ENCODE measurements around the gene TUBD1. TPM values are rescaled to one million over a fixed set of nuclear protein-coding genes. Genes with fewer than 3 reads are reported as not detected.
"Not testable (repeated sequence)": the region's sequence is repeated elsewhere in the genome, so short reads cannot be mapped to it uniquely, and the experiment has no call there.

The TUBD1 gene, protein sequence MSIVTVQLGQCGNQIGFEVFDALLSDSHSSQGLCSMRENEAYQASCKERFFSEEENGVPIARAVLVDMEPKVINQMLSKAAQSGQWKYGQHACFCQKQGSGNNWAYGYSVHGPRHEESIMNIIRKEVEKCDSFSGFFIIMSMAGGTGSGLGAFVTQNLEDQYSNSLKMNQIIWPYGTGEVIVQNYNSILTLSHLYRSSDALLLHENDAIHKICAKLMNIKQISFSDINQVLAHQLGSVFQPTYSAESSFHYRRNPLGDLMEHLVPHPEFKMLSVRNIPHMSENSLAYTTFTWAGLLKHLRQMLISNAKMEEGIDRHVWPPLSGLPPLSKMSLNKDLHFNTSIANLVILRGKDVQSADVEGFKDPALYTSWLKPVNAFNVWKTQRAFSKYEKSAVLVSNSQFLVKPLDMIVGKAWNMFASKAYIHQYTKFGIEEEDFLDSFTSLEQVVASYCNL
- polyA plus RNA-seq, result 5.5 to 7.6 TPM (median 5.9 TPM) in 3 replicates
- 9.3 TPM for polyA plus RNA-seq (2011; ENCODE audit: low read depth)
- 2.8 and 4.9 TPM in 2 replicates for polyA plus RNA-seq (2011; cell fraction: cytosol; rRNA removed)
- 6.8 and 7.0 TPM in 2 replicates for polyA plus RNA-seq (2011; cell fraction: nucleus; rRNA removed)
- 4.0 and 6.2 TPM in 2 replicates for polyA plus RNA-seq (2012; ENCODE audit: low replicate concordance)
- 1.8 to 9.1 TPM (median 4.0 TPM) in 3 replicates for polyA minus RNA-seq
- polyA minus RNA-seq (2011; cell fraction: cytosol; rRNA and poly(A)+ RNA removed), result 7.3 TPM
- 3.3 and 11.1 TPM in 2 replicates for polyA minus RNA-seq (2011; cell fraction: nucleus; rRNA and poly(A)+ RNA removed)

DNA sequence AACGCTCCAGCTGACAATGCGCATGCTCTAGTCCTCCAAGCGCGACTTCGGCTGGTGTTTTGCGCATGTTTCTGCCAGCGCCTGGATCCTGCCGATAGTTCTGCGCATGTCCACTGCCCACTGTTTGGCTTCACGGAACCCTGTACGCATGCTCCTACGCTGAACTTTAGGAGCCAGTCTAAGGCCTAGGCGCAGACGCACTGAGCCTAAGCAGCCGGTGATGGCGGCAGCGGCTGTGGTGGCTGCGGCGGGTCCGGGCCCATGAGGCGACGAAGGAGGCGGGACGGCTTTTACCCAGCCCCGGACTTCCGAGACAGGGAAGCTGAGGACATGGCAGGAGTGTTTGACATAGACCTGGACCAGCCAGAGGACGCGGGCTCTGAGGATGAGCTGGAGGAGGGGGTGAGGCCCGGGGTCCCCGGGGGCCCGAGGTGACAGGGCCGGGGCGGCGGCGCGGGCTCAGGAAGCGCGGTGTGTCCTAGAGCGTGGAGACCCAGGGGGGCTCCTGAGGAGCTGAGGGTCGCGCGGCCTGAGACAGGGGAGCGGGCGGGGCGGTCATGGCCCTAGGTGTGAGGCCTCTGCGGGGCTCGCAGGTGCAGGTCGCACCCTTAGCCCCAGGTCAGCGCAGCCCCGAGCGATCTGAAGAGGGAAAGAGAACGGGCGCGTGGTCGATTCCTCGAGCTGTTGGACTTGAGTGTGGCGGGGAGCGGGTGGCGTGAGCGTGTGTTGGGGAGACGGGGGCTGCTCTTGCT lies at the start of gene TUBD1, which contains the start of gene RPS6KB1:
TUBD1 (minus strand) TSS at position 20 of the 752 bp plus-strand sequence. CDS start 1,941 bp downstream, outside the sequence.
RPS6KB1 (plus strand) TSS at position 198 of the 752 bp plus-strand sequence; CDS start at position 262, 64 bp downstream.
- no peaks in the 10 kb centered on the region for H3K9me3 ChIP-seq (ENCODE audit: control insufficient read depth, low read depth, low read length)
- dilution Hi-C loops (cut with MboI; ENCODE audit: extremely low pct_ligation_motif_present, low sequenced_read_pairs), result no loop called here
- H3K4me1 ChIP-seq (ENCODE audit: control insufficient read depth, extremely low read depth, insufficient read depth, low read length), result peaks cover 15% of the 10 kb centered on the region

DNA sequence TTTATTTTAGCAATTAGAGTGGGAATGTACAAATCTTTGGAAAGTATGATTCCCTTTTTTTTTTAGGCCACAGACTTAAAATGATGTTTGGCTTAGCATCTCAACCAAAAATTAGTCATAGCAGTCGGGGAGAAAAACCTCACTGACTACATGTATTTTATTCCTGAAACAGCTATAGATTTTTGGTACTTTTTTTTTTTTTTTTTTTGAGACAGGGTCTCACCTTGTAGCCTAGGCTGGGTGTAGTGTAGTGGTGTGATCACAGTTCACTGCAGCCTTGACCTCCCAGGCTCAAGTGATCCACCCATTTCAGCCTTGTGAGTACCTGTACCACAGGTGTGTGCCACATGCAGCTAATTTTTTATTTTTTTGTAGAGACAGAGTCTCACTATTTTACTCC lies 48.4 kb upstream of the TUBD1 start:
- no peaks in the 10 kb centered on the region for H3K4me1 ChIP-seq (ENCODE audit: control insufficient read depth, extremely low read depth, insufficient read depth, low read length)
- no peak overlapping the region for H3K27ac ChIP-seq (ENCODE audit: control insufficient read depth, insufficient read depth, low read length)
- no peaks in the 10 kb centered on the region for H3K9me1 ChIP-seq (ENCODE audit: control insufficient read depth, extremely low read depth, insufficient read depth, low read length)
- H3K9me3 ChIP-seq (ENCODE audit: control insufficient read depth, low read depth, low read length), result no peaks in the 10 kb centered on the region
- no peaks in the 10 kb centered on the region for H4K20me1 ChIP-seq (ENCODE audit: control insufficient read depth, extremely low read depth, insufficient read depth, low read length)
- H3K36me3 ChIP-seq (ENCODE audit: control insufficient read depth in 2 of 2, extremely low read depth in 1 of 2, insufficient read depth in 2 of 2, low read length in 2 of 2), result peaks cover 7% of the 10 kb centered on the region in 2 experiments
- H2AFZ ChIP-seq (ENCODE audit: control insufficient read depth, low read length), result no peak overlapping the region
- FAIRE-seq, result no peak
- no peak overlapping the region for H3K9ac ChIP-seq (ENCODE audit: control insufficient read depth, extremely low read depth, insufficient read depth, low read length)
- H3K79me2 ChIP-seq (ENCODE audit: control insufficient read depth, insufficient read depth, low read length), result no peaks in the 10 kb centered on the region
- dilution Hi-C loops (cut with MboI; ENCODE audit: extremely low pct_ligation_motif_present, low sequenced_read_pairs), result loop anchor here (25.0 kb wide), 1 partner anchor 121 kb away; no protein-coding TSS in a partner anchor
- no peak for DNase-seq (ENCODE audit: low read depth, low spot score)
- no peak overlapping the region for H3K4me3 ChIP-seq (ENCODE audit: control insufficient read depth in 2 of 3, extremely low read depth in 1 of 3, insufficient read depth in 2 of 3, low read depth in 1 of 3, low read length in 3 of 3)
- TF ChIP-seq, protein P1, sequence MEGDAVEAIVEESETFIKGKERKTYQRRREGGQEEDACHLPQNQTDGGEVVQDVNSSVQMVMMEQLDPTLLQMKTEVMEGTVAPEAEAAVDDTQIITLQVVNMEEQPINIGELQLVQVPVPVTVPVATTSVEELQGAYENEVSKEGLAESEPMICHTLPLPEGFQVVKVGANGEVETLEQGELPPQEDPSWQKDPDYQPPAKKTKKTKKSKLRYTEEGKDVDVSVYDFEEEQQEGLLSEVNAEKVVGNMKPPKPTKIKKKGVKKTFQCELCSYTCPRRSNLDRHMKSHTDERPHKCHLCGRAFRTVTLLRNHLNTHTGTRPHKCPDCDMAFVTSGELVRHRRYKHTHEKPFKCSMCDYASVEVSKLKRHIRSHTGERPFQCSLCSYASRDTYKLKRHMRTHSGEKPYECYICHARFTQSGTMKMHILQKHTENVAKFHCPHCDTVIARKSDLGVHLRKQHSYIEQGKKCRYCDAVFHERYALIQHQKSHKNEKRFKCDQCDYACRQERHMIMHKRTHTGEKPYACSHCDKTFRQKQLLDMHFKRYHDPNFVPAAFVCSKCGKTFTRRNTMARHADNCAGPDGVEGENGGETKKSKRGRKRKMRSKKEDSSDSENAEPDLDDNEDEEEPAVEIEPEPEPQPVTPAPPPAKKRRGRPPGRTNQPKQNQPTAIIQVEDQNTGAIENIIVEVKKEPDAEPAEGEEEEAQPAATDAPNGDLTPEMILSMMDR (optimal IDR thresholded peaks at IDR 0.05 in 1 of 3, IDR thresholded peaks at IDR 0.05 in 1 of 3, conservative IDR thresholded peaks at IDR 0.05 in 1 of 3; ENCODE audit: extremely low read depth in 1 of 3, insufficient read depth in 2 of 3, low read length in 3 of 3), result no peak
- TF ChIP-seq EZH2 (IDR thresholded peaks at IDR 0.05; ENCODE audit: low read length), result no peak
- H3K4me2 ChIP-seq (ENCODE audit: control insufficient read depth, extremely low read depth, insufficient read depth, low read depth, low read length), result no peak overlapping the region
- no peaks in the 10 kb centered on the region for H3K27me3 ChIP-seq (ENCODE audit: control insufficient read depth, extremely low read depth, insufficient read depth, low read length)

More for the DNA sequence above, at the start of gene TUBD1, which contains the start of gene RPS6KB1:
- no peaks in the 10 kb centered on the region for H3K9me1 ChIP-seq (ENCODE audit: control insufficient read depth, extremely low read depth, insufficient read depth, low read length)
- peak within 1 kb of the TSS; percentile 93 to 97 (median 94) for H3K4me3 ChIP-seq (ENCODE audit: control insufficient read depth in 2 of 3, extremely low read depth in 1 of 3, insufficient read depth in 2 of 3, low read depth in 1 of 3, low read length in 3 of 3)
- H3K4me2 ChIP-seq (ENCODE audit: control insufficient read depth, extremely low read depth, insufficient read depth, low read depth, low read length), result peak within 1 kb of the TSS; percentile 94
- FAIRE-seq (no peak), DNase-seq (ENCODE audit: low read depth, low spot score) (peak; percentile 96)
- peak within 1 kb of the TSS; percentile 96 for H2AFZ ChIP-seq (ENCODE audit: control insufficient read depth, low read length)
- TF ChIP-seq EZH2 (IDR thresholded peaks at IDR 0.05; ENCODE audit: low read length), result no peak
- TF ChIP-seq, protein P1 (optimal IDR thresholded peaks at IDR 0.05 in 1 of 3, IDR thresholded peaks at IDR 0.05 in 1 of 3, conservative IDR thresholded peaks at IDR 0.05 in 1 of 3; ENCODE audit: extremely low read depth in 1 of 3, insufficient read depth in 2 of 3, low read length in 3 of 3), result no peak
- peak within 1 kb of the TSS; percentile 88 for H3K27ac ChIP-seq (ENCODE audit: control insufficient read depth, insufficient read depth, low read length)
- H4K20me1 ChIP-seq (ENCODE audit: control insufficient read depth, extremely low read depth, insufficient read depth, low read length), result peaks cover 4% of the 10 kb centered on the region
- peaks cover 1 to 5% of the 10 kb centered on the region in 2 experiments for H3K36me3 ChIP-seq (ENCODE audit: control insufficient read depth in 2 of 2, extremely low read depth in 1 of 2, insufficient read depth in 2 of 2, low read length in 2 of 2)
- peak within 1 kb of the TSS; percentile 95 for H3K9ac ChIP-seq (ENCODE audit: control insufficient read depth, extremely low read depth, insufficient read depth, low read length)
- no peaks in the 10 kb centered on the region for H3K27me3 ChIP-seq (ENCODE audit: control insufficient read depth, extremely low read depth, insufficient read depth, low read length)
- peaks cover 57% of the 10 kb centered on the region for H3K79me2 ChIP-seq (ENCODE audit: control insufficient read depth, insufficient read depth, low read length)

DNA sequence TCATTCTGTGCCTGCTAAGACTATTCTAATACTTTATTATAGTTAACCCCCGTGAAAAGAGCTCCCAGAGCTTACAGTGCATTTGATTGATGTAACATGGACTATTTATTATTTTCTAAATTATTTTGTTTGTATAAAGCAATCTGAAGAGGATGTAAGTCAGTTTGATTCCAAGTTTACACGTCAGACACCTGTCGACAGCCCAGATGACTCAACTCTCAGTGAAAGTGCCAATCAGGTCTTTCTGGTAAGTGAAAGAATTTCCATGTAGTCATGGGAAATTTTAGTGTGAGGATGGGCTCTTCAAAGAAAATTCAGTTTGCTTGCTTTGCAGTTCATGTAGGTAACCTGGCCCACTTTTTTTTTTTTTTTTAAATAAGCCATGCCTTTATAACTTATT lies 48.0 kb upstream of the TUBD1 start:
- H3K4me3 ChIP-seq (ENCODE audit: control insufficient read depth in 2 of 3, extremely low read depth in 1 of 3, insufficient read depth in 2 of 3, low read depth in 1 of 3, low read length in 3 of 3); H3K4me2 ChIP-seq (ENCODE audit: control insufficient read depth, extremely low read depth, insufficient read depth, low read depth, low read length); FAIRE-seq; H3K79me2 ChIP-seq (ENCODE audit: control insufficient read depth, insufficient read depth, low read length); H3K9me3 ChIP-seq (ENCODE audit: control insufficient read depth, low read depth, low read length); H3K9ac ChIP-seq (ENCODE audit: control insufficient read depth, extremely low read depth, insufficient read depth, low read length); H2AFZ ChIP-seq (ENCODE audit: control insufficient read depth, low read length); H3K4me1 ChIP-seq (ENCODE audit: control insufficient read depth, extremely low read depth, insufficient read depth, low read length); H3K27ac ChIP-seq (ENCODE audit: control insufficient read depth, insufficient read depth, low read length); H3K9me1 ChIP-seq (ENCODE audit: control insufficient read depth, extremely low read depth, insufficient read depth, low read length); H4K20me1 ChIP-seq (ENCODE audit: control insufficient read depth, extremely low read depth, insufficient read depth, low read length); DNase-seq (ENCODE audit: low read depth, low spot score); H3K27me3 ChIP-seq (ENCODE audit: control insufficient read depth, extremely low read depth, insufficient read depth, low read length); H3K36me3 ChIP-seq (ENCODE audit: control insufficient read depth in 2 of 2, extremely low read depth in 1 of 2, insufficient read depth in 2 of 2, low read length in 2 of 2): not testable (repeated sequence)
- dilution Hi-C loops (cut with MboI; ENCODE audit: extremely low pct_ligation_motif_present, low sequenced_read_pairs), result loop anchor here (25.0 kb wide), 1 partner anchor 122 kb away; no protein-coding TSS in a partner anchor

Measured in keratinocyte (primary cell).